HG02885 (cell line): ENCODE results near the gene DEAF1.

Experiments used
- ATAC-seq: cut with Tn5 transposase; IDR thresholded peaks from one replicate; pipeline ENCODE4 v1.9.1; 2021; ENCODE audit warnings: mild to moderate bottlenecking; ENCODE audit not compliant: unreplicated experiment, poor library complexity

DEAF1 gene

GRCh38 chr11:628056-628455, 67.0 kb downstream of the DEAF1 start:
- ATAC-seq, result no peak

- ATAC-seq, result no peak
Observed at GRCh38 chr11:627308-627576, 67.8 kb downstream of the DEAF1 start.

- no peak for ATAC-seq
Observed at GRCh38 chr11:626475-627307, 68.3 kb downstream of the DEAF1 start, which contains the start of gene SCT. Gene SCT, minus strand, starts transcription at chr11:627181. Its CDS starts 38 bp downstream, at chr11:627143.

- ATAC-seq, result no peak
Observed at GRCh38 chr11:625636-626268, 69.3 kb downstream of the DEAF1 start.

GRCh38 chr11:624705-625635, 70.1 kb downstream of the DEAF1 start, which contains the start of gene CDHR5:
Gene CDHR5, minus strand, starts transcription at chr11:624955. Its CDS starts 53 bp downstream, at chr11:624902.
- ATAC-seq, result no peak

GRCh38 chr11:623999-624704, 70.9 kb downstream of the DEAF1 start:
- no peak for ATAC-seq

- no peak for ATAC-seq
Observed at GRCh38 chr11:623349-623869, 71.6 kb downstream of the DEAF1 start.

GRCh38 chr11:621838-622237, 73.2 kb downstream of the DEAF1 start:
- ATAC-seq, result no peak

GRCh38 chr11:620935-621814, 73.8 kb downstream of the DEAF1 start:
- no peak for ATAC-seq

- no peak for ATAC-seq
Observed at GRCh38 chr11:620201-620600, 74.8 kb downstream of the DEAF1 start.

- no peak for ATAC-seq
Observed at GRCh38 chr11:619628-620050, 75.4 kb downstream of the DEAF1 start.

- no peak for ATAC-seq
Observed at GRCh38 chr11:618856-619627, 76.0 kb downstream of the DEAF1 start.

GRCh38 chr11:617912-618682, 76.9 kb downstream of the DEAF1 start:
- ATAC-seq, result no peak

- no peak for ATAC-seq
Observed at GRCh38 chr11:617199-617911, 77.7 kb downstream of the DEAF1 start.

GRCh38 chr11:616320-617198, 78.5 kb downstream of the DEAF1 start:
- no peak for ATAC-seq
